Tibial artery (tissue), 4 donors: Measurements from ENCODE around the gene DNM1.

Experiments
- DNase-seq, 2 donors: peaks; one replicate each; pipeline ENCODE4 v3.0.0-alpha.2; 2019
- H3K27ac ChIP-seq, 2 donors: fragments of 200-600 bp; sonication (generic) in 1 of 2; 1 replicate in 1 of 2; 2 replicates in 1 of 2; pipeline ENCODE4 v1.5.1; 2018 to 2019; ENCODE audit warnings: mild to moderate bottlenecking in 1 of 2
- H3K27me3 ChIP-seq, 2 donors: fragments of 200-600 bp; sonication (generic) in 1 of 2; one replicate each; pipeline versions ENCODE4 v1.5.1 to v1.6.0; 2016 to 2019
- H3K36me3 ChIP-seq, 3 donors: fragments of 200-600 bp; sonication (generic) in 2 of 3; one replicate each; pipeline ENCODE4 v1.5.1; 2016 to 2019; ENCODE audit warnings: mild to moderate bottlenecking in 2 of 3
- H3K4me1 ChIP-seq, 4 donors: fragments of 200-600 bp; sonication (generic) in 2 of 4; 1 replicate in 3 of 4; 2 replicates in 1 of 4; pipeline ENCODE4 v1.5.1; 2016 to 2019
- H3K4me3 ChIP-seq, 2 donors: fragments of 200-600 bp; sonication (generic) in 1 of 2; 1 replicate in 1 of 2; 2 replicates in 1 of 2; pipeline ENCODE4 v1.5.1; 2018 to 2019; ENCODE audit warnings: mild to moderate bottlenecking in 2 of 2
- H3K9me3 ChIP-seq, 3 donors: fragments of 200-600 bp; sonication (generic) in 1 of 3; one replicate each; pipeline ENCODE4 v1.5.1; 2016 to 2019
- intact Hi-C: fragments of 100-400 bp; cut with DNase I; formaldehyde crosslinking; loops from one replicate; pipeline ENCODE4 v1.15.0; 2023; ENCODE audit warnings: low total_unique reads
- TF ChIP-seq, protein P1 (sequence below), 2 experiments: fragments of 200-600 bp in 1 of 2; fragments of 450-650 bp in 1 of 2; IDR thresholded peaks; one replicate each; pipeline ENCODE4 v1.5.1; 2017 to 2019; ENCODE audit warnings: antibody characterized with exemption in 2 of 2, mild to moderate bottlenecking in 1 of 2, moderate library complexity in 1 of 2

The DNM1 gene

DNA sequence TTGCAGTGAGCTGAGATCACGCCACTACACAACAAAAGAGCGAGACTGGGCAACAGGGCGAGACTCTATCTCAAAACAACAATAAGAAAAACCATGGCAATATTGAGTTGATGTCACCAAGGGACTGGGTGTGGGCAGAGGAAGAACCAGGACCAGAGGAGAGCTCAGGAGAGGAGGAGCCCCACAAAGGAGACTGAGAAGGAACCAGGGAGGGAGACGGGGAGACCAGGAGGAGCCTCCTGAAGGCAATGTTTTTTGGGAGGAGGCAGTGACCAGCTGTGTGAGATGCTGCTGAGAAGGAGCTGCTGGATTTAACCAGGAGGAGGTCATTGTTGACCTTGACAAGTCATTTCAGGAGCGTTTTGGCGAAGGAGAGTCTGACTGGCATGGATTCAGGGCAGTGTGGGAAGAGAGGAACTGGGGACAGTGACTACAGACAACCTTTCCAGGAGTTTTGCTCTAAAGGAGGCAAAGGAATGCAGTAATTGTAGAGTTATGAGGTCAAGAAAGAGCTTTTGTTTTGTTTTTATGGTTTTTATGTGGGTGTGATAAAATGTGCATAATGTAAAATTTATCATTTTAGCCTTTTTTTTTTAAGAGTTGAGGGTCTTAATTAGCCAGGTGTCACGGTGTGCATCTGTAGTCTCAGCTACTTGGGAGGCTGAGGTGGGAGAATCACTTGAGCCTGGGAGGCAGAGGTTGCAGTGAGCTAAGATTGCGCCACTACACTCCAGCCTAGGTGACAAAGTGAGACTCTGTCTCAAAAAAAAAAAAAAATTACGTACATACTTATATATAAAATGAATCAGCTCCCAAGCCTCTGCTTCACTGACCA, 101.2 kb downstream of the DNM1 start:
- no peak overlapping the region for H3K4me3 ChIP-seq
- no peak for DNase-seq
- no peaks in the 10 kb centered on the region for H3K27me3 ChIP-seq
- no peak overlapping the region for H3K27ac ChIP-seq
- H3K36me3 ChIP-seq, result peaks cover 4 to 23% (median 17%) of the 10 kb centered on the region in 3 donors
- intact Hi-C loops, result no loop called here
- H3K9me3 ChIP-seq, result no peaks in the 10 kb centered on the region
- TF ChIP-seq, protein P1, sequence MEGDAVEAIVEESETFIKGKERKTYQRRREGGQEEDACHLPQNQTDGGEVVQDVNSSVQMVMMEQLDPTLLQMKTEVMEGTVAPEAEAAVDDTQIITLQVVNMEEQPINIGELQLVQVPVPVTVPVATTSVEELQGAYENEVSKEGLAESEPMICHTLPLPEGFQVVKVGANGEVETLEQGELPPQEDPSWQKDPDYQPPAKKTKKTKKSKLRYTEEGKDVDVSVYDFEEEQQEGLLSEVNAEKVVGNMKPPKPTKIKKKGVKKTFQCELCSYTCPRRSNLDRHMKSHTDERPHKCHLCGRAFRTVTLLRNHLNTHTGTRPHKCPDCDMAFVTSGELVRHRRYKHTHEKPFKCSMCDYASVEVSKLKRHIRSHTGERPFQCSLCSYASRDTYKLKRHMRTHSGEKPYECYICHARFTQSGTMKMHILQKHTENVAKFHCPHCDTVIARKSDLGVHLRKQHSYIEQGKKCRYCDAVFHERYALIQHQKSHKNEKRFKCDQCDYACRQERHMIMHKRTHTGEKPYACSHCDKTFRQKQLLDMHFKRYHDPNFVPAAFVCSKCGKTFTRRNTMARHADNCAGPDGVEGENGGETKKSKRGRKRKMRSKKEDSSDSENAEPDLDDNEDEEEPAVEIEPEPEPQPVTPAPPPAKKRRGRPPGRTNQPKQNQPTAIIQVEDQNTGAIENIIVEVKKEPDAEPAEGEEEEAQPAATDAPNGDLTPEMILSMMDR (IDR thresholded peaks at IDR 0.05), result no peak
- peaks cover 0 to 11% (median 0%) of the 10 kb centered on the region in 4 donors for H3K4me1 ChIP-seq
